Parathyroid adenoma (tissue), 2 donors: Measurements from ENCODE around the gene RAB23.

ENCODE experiments used
- H2AFZ ChIP-seq: fragments of 300-600 bp; sonication (generic); one replicate; pipeline ENCODE4 v1.7.0; 2017; ENCODE audit warnings: antibody characterized with exemption, mild to moderate bottlenecking
- H3K27ac ChIP-seq: fragments of 300-600 bp; sonication (generic); one replicate; pipeline ENCODE4 v1.7.0; 2017
- H3K27me3 ChIP-seq: fragments of 300-600 bp; sonication (generic); one replicate; pipeline ENCODE4 v1.7.0; 2017; ENCODE audit warnings: low read length; ENCODE audit not compliant: control insufficient read depth, insufficient read depth
- H3K36me3 ChIP-seq: fragments of 300-600 bp; sonication (generic); one replicate; pipeline ENCODE4 v1.7.0; 2017; ENCODE audit warnings: low read length; ENCODE audit not compliant: control insufficient read depth, insufficient read depth
- H3K4me1 ChIP-seq: fragments of 300-600 bp; sonication (generic); one replicate; pipeline ENCODE4 v1.7.0; 2017; ENCODE audit warnings: control low read depth
- H3K4me2 ChIP-seq: fragments of 300-600 bp; sonication (generic); one replicate; pipeline ENCODE4 v1.7.0; 2017; ENCODE audit warnings: low read length
- H3K4me3 ChIP-seq: fragments of 300-600 bp; sonication (generic); one replicate; pipeline ENCODE4 v1.7.0; 2017; ENCODE audit warnings: low read depth, low read length
- H3K79me2 ChIP-seq: fragments of 300-600 bp; sonication (generic); one replicate; pipeline ENCODE4 v1.7.0; 2017; ENCODE audit warnings: control low read depth
- H3K9ac ChIP-seq: fragments of 300-600 bp; sonication (generic); one replicate; pipeline ENCODE4 v1.7.0; 2017; ENCODE audit warnings: mild to moderate bottlenecking
- H3K9me3 ChIP-seq: fragments of 300-600 bp; sonication (generic); one replicate; pipeline ENCODE4 v1.7.0; 2017; ENCODE audit warnings: low read length; ENCODE audit not compliant: control insufficient read depth
- TF ChIP-seq, protein P1 (sequence below): fragments of 300-600 bp; sonication (generic); IDR thresholded peaks from one replicate; pipeline ENCODE4 v1.7.0; 2017; ENCODE audit warnings: antibody characterized with exemption, mild to moderate bottlenecking
- donor health status: primary hyperparathyroidism.

The RAB23 gene

DNA sequence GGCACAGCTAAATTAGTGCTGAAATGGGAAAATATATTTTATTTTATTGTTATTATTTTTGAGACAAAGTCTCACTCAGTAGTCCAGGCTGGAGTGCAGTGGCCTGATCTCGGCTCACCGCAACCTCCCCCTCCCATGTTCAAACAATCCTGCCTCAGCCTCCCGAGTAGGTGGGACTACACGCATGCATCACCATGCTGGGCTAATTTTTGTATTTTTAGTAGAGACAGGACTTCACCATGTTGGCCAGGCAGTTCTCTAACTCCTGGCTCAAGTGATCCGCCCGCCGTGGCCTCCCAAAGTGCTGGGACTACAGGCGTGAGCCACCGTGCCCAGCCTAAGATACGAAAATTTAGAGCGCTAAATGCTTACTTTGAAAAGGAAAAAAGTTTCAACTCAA, 4.8 kb downstream of the RAB23 start:
- H3K9me3 ChIP-seq: no peaks in the 10 kb centered on the region
- no peaks in the 10 kb centered on the region for H3K36me3 ChIP-seq
- TF ChIP-seq, protein P1, sequence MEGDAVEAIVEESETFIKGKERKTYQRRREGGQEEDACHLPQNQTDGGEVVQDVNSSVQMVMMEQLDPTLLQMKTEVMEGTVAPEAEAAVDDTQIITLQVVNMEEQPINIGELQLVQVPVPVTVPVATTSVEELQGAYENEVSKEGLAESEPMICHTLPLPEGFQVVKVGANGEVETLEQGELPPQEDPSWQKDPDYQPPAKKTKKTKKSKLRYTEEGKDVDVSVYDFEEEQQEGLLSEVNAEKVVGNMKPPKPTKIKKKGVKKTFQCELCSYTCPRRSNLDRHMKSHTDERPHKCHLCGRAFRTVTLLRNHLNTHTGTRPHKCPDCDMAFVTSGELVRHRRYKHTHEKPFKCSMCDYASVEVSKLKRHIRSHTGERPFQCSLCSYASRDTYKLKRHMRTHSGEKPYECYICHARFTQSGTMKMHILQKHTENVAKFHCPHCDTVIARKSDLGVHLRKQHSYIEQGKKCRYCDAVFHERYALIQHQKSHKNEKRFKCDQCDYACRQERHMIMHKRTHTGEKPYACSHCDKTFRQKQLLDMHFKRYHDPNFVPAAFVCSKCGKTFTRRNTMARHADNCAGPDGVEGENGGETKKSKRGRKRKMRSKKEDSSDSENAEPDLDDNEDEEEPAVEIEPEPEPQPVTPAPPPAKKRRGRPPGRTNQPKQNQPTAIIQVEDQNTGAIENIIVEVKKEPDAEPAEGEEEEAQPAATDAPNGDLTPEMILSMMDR: no peak
- H3K4me2 ChIP-seq: no peak overlapping the region
- H3K79me2 ChIP-seq: peaks cover 2% of the 10 kb centered on the region
- H3K4me3 ChIP-seq: no peak overlapping the region
- H3K27ac ChIP-seq: no peak overlapping the region
- H2AFZ ChIP-seq: no peak overlapping the region
- H3K4me1 ChIP-seq: no peaks in the 10 kb centered on the region
- no peak overlapping the region for H3K9ac ChIP-seq
- H3K27me3 ChIP-seq: no peaks in the 10 kb centered on the region

DNA sequence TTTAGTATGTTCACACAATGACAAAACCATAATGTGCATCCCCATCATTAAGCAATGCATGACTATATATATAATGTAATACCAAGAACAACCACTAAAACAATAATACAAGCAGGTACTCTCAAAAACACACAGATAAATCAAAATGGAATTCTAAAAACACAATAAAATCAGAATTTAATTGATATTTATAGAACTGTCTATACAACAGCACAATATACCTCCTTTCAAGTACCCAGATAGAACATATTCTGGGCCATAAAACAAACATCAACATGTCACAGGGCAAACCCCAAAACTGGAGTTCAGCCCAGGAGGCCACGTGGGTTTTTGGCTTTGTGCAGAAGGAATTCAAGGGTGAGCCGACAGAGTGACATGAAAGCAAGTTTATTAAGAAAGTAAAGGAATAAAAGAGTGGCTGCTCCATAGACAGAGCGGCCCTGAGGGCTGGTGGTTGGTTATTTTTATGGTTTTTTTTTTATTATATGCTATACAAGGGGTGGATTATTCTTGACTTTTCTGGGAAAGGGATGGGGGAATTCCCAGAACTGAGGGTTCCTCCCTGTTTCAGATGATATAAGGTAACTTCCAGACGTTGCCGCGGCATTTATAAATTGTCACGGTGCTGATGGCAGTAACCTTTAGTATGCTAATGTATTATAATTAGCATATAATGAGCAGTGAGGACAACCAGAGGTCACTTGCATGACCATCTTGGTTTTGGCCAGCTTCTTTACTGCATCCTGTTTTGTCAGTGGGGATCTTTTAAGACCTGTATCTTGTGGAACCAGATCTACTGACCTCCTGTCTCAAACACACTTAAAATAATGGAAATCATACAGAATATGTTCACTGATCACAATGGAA, 5.6 kb downstream of the RAB23 start:
- Histone ChIP-seq H3K36me3 (no peaks in the 10 kb centered on the region), H3K9me3 (no peaks in the 10 kb centered on the region), H3K9ac (no peak overlapping the region), H3K79me2 (peaks cover 2% of the 10 kb centered on the region), H2AFZ (no peak overlapping the region), H3K27ac (no peak overlapping the region), H3K4me2 (no peak overlapping the region), H3K4me3 (no peak overlapping the region), H3K4me1 (no peaks in the 10 kb centered on the region), H3K27me3 (no peaks in the 10 kb centered on the region)
- TF ChIP-seq, protein P1: no peak

DNA sequence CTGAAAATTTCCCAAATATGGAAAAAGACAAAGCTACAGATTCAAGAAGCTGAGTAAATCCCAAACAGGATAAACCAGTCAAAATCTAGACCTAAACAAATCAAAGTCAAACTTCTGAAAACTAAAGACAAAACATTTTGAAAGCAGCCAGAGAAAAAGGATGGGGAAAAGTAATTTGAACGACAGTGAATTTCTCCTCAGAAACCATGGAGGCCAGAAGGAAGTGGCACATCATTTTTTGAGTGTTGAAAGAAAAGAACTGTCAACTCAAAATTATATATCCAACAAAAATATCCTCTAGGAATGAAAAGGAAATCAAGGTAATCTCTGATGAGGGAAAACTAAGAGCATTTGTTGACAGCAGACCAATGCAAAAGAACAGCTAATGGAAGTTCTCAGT, 6.8 kb downstream of the RAB23 start:
- Histone ChIP-seq H3K79me2 (peaks cover 2% of the 10 kb centered on the region), H3K4me3 (no peak overlapping the region), H3K27ac (no peak overlapping the region), H3K27me3 (no peaks in the 10 kb centered on the region), H3K9ac (no peak overlapping the region), H2AFZ (no peak overlapping the region), H3K9me3 (no peaks in the 10 kb centered on the region), H3K4me2 (no peak overlapping the region), H3K4me1 (no peaks in the 10 kb centered on the region), H3K36me3 (no peaks in the 10 kb centered on the region)
- TF ChIP-seq, protein P1: no peak

DNA sequence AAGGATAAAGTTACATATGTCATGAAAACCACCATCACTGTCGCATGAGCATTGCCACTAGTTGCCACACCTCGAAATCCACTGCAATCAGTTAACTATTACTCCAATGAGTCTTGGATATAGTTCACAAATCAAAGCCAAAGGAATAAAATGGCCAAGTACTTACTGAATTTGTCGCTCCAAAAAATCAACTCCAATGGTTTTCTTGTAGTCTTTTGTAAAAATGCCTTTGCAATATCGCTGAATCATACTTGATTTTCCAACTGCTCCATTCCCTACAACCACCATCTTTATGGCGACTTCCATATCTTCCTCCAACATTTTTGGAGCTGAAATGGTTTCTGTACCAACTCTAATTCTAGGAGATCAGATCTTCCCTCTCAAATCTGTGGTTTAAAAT, 12.0 kb downstream of the RAB23 start:
- Histone ChIP-seq H3K4me1 (no peaks in the 10 kb centered on the region), H3K27ac (no peak overlapping the region), H3K79me2 (peaks cover 2% of the 10 kb centered on the region), H2AFZ (no peak overlapping the region), H3K9ac (no peak overlapping the region), H3K36me3 (no peaks in the 10 kb centered on the region), H3K4me3 (no peak overlapping the region), H3K9me3 (no peaks in the 10 kb centered on the region), H3K27me3 (no peaks in the 10 kb centered on the region), H3K4me2 (no peak overlapping the region)
- TF ChIP-seq, protein P1: no peak

DNA sequence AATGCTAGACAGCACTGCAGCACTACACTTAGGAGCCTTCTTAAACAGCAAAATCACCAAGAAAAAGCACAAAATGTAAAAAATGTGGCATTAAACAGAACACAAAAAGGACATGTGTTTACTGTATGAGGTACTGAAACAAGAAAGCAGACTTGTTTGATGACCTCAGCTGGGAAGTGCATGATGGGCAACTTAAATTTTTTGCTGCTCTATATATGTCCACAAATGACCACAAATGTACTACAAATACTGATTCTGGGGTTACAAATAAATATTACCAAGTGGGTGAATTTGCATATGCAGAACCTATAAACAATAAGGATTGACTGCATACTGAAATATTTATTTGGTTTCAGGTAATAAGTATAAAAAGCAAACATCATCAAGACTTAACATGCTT, 13.1 kb downstream of the RAB23 start:
- Histone ChIP-seq H3K4me1 (no peaks in the 10 kb centered on the region), H3K79me2 (peaks cover 2% of the 10 kb centered on the region), H3K36me3 (no peaks in the 10 kb centered on the region), H3K9ac (no peak overlapping the region), H3K27ac (no peak overlapping the region), H3K27me3 (no peaks in the 10 kb centered on the region), H3K4me2 (no peak overlapping the region), H2AFZ (no peak overlapping the region), H3K4me3 (no peak overlapping the region), H3K9me3 (no peaks in the 10 kb centered on the region)
- TF ChIP-seq, protein P1: no peak
